ENCODE results near the gene TMEM161B. TPM values are rescaled to one million over a fixed set of nuclear protein-coding genes. Genes with fewer than 3 reads are reported as not detected.
"Not testable (repeated sequence)": the region's sequence is repeated elsewhere in the genome, so short reads cannot be mapped to it uniquely, and the experiment has no call there.

TMEM161B gene
- polyA plus RNA-seq, 1 donor = 11.8 TPM

- no peak for DNase-seq
These were observed 19.7 kb downstream of the TMEM161B start for GRCh38 chr5:88248743-88249540.

- DNase-seq = no peak
These were observed 20.6 kb downstream of the TMEM161B start for GRCh38 chr5:88248094-88248493.

GRCh38 chr5:88245893-88246244 lies 22.8 kb downstream of the TMEM161B start:
- DNase-seq = no peak

- no peak for DNase-seq
These were observed 23.3 kb downstream of the TMEM161B start for GRCh38 chr5:88245241-88245892.

GRCh38 chr5:88244686-88245085 lies 24.0 kb downstream of the TMEM161B start:
- no peak for DNase-seq

GRCh38 chr5:88243493-88243892 lies 25.2 kb downstream of the TMEM161B start:
- not testable (repeated sequence) for DNase-seq

GRCh38 chr5:88238732-88239131 lies 29.9 kb downstream of the TMEM161B start:
- no peak for DNase-seq

GRCh38 chr5:88236866-88237642 lies 31.6 kb downstream of the TMEM161B start:
- DNase-seq = no peak

GRCh38 chr5:88235828-88236227 lies 32.8 kb downstream of the TMEM161B start:
- DNase-seq = no peak

GRCh38 chr5:88235346-88235745 lies 33.3 kb downstream of the TMEM161B start:
- no peak for DNase-seq

GRCh38 chr5:88230546-88231066 lies 38.0 kb downstream of the TMEM161B start:
- no peak for DNase-seq

GRCh38 chr5:88226881-88227450 lies 41.7 kb downstream of the TMEM161B start:
- no peak for DNase-seq

GRCh38 chr5:88214655-88215054 lies 54.0 kb downstream of the TMEM161B start:
- no peak for DNase-seq

- DNase-seq = no peak
These were observed 61.1 kb downstream of the TMEM161B start for GRCh38 chr5:88207575-88207974.

GRCh38 chr5:88203981-88204750 lies 64.5 kb downstream of the TMEM161B start:
- no peak for DNase-seq

GRCh38 chr5:88195636-88196035 lies 73.0 kb downstream of the TMEM161B start:
- DNase-seq = no peak

- no peak for DNase-seq
These were observed 74.7 kb downstream of the TMEM161B start for GRCh38 chr5:88193896-88194295.

GRCh38 chr5:88190106-88190834 lies 78.4 kb downstream of the TMEM161B start:
- DNase-seq = no peak

- not testable (repeated sequence) for DNase-seq
These were observed 79.2 kb downstream of the TMEM161B start for GRCh38 chr5:88189484-88189883.

- no peak for DNase-seq
These were observed 80.0 kb downstream of the TMEM161B start for GRCh38 chr5:88188458-88189132.

GRCh38 chr5:88183255-88183654 lies 85.4 kb downstream of the TMEM161B start:
- DNase-seq = no peak
